MM.1S (cell line): ENCODE measurements around the gene PALM3.

ENCODE experiments used
- CTCF ChIP-seq: fragments of 300-600 bp; sonication (generic); IDR thresholded peaks from 2 replicates; pipeline ENCODE4 v1.5.1; 2016; ENCODE audit warnings: antibody characterized with exemption, low read length, mixed read lengths
- EZH2 ChIP-seq: fragments of 300-600 bp; sonication (generic); optimal IDR thresholded peaks from 2 replicates; pipeline ENCODE3; 2017; ENCODE audit warnings: low read depth, mild to moderate bottlenecking, antibody characterized with exemption, low read length, mixed read lengths
- EZH2phosphoT487 ChIP-seq: fragments of 300-600 bp; sonication (generic); IDR thresholded peaks from 2 replicates; pipeline ENCODE4 v1.6.1; 2018; ENCODE audit warnings: antibody characterized with exemption, low read length

DNA sequence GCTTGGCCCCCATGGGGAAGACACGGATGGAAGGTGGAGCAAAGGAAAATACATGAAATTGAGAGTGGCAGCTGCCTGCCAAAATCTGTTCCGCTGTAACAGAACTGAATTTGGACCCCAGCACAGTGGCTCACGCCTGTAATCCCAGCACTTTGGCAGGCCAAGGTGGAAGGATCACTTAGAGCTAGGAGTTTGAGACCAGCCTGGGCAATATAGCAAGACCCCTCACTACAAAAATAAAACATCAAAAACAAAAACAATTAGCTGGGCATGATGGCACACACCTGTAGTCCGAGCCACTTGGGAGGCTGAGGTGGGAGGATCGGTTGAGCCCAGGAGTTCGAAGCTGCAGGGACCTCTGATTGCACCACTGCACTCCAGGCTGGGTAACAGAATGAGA is 9.4 kb downstream of the PALM3 start:
- TF ChIP-seq CTCF = no peak
- no peak for TF ChIP-seq EZH2
- TF ChIP-seq EZH2phosphoT487 = no peak
